Testis (tissue), 3 donors: ENCODE measurements around the gene ZNF438. TPM values are rescaled to one million over a fixed set of nuclear protein-coding genes. Genes with fewer than 3 reads are reported as not detected.

Experiments
- DNase-seq: peaks from one replicate; pipeline ENCODE4 v3.0.0-alpha.2; 2019
- H3K27ac ChIP-seq, 2 donors: fragments of 200-600 bp; sonication (generic); one replicate each; pipeline ENCODE4 v1.5.1; 2019
- H3K27me3 ChIP-seq: fragments of 200-600 bp; sonication (generic); one replicate; pipeline ENCODE4 v1.5.1; 2019
- H3K36me3 ChIP-seq: fragments of 200-600 bp; sonication (generic); one replicate; pipeline ENCODE4 v1.5.1; 2017; ENCODE audit warnings: low read depth; ENCODE audit errors: missing control alignments
- H3K4me1 ChIP-seq: fragments of 200-600 bp; sonication (generic); one replicate; pipeline ENCODE4 v1.5.1; 2019
- H3K4me3 ChIP-seq, 2 donors: fragments of 200-600 bp; sonication (generic); one replicate each; pipeline ENCODE4 v1.5.1; 2017 to 2019
- H3K9me3 ChIP-seq: fragments of 200-600 bp; sonication (generic); one replicate; pipeline ENCODE4 v1.5.1; 2017
- POLR2A ChIP-seq: fragments of 450-650 bp; IDR thresholded peaks from one replicate; pipeline ENCODE4 v1.6.1; 2017; ENCODE audit warnings: antibody characterized with exemption, mild to moderate bottlenecking, moderate library complexity
- WGBS, 2 donors: methylation state at CpG; one replicate each; pipeline ENCODE4 v1.1.5; 2018; 5-methylcytosine and 5-hydroxymethylcytosine counted together
- intact Hi-C: fragments of 100-400 bp; cut with DNase I; formaldehyde crosslinking; loops from one replicate; pipeline ENCODE4 v1.15.1; 2023; ENCODE audit warnings: low total_unique reads
- polyA plus RNA-seq: library from polyadenylated mRNA; stranded (reverse); fragments of 350-450 nt; fragmentation: Illumina TruSeq; extraction: RNeasy Lipid Tissue Mini Kit (QIAGEN cat#74804); gene quantifications from one replicate; pipeline ENCODE4 v1.2.3, GENCODE V29; 2014; ENCODE audit warnings: low read depth, low replicate concordance; ENCODE audit not compliant: insufficient read depth
- total RNA-seq, 2 donors: library from RNA; depleted of rRNA; stranded (reverse); fragments of >200 nt; gene quantifications; one replicate each; pipeline ENCODE4 v1.2.3, GENCODE V29; 2016
- TF ChIP-seq, protein P1 (sequence below), 3 experiments: fragments of 450-650 bp in 2 of 3; fragments of 200-600 bp in 1 of 3; sonication (generic) in 1 of 3; IDR thresholded peaks; one replicate each; pipeline ENCODE4 v1.5.1; 2016 to 2019; ENCODE audit warnings: antibody characterized with exemption in 3 of 3, mild to moderate bottlenecking in 2 of 3, moderate library complexity in 1 of 3

The ZNF438 gene
- total and polyA plus RNA-seq, 3 donors from 2014 or later = 15.3 to 17.8 (median 16.2) TPM

DNA sequence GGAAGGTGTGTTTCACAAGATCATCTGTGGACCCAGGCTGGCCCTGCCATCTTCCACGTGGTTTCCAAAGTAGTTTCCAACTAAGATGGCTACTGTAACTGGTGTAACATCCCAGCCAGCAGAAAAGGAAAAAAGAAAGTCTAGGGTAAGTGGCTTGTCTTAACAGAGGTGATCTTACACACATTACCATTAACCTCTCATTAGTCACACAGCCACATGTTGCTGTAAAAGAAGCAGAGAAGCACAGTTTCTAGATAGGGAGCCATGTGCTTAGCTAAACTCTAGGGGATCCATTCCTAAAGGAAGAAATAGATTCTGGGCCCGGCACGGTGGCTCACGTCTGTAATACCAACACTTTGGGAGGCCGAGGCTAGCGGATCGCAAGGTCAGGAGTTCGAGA is 54.3 kb downstream of the ZNF438 start:
- intact Hi-C loops = no loop called here
- H3K27ac ChIP-seq = no peak overlapping the region

DNA sequence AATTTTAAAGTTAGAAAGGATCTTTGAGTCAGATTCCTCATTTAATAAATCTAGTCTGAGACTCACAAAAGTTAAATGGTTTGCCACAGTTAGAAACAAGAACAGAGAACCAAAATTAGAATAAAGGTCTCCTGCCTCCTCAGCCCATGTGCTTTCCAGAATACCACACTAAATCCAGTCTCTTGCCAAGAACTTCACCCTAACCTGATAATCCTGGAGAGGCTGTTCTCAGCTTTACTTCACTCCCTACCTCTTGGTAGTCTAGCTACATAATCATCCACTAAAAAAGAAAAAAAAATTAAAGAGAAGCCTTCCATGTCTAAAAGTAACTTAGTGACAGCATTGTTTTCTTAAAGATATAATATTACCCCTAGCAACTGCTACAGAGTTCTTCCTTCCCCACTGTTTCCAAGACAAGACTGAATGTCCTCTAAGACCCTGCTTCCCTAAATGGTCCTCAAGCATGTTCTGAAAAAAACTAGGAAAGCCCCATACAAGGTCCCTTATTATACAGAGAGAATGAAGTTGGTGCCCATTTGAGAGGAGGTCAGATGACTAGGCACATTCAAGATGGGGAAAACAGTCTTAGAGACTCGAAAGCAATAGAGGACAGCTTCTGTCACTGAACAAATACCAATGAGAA is 56.8 kb downstream of the ZNF438 start:
- Histone ChIP-seq H3K27ac (peak overlapping the region in 1 of 2 donors; percentile 60), H3K27me3 (no peaks in the 10 kb centered on the region), H3K4me1 (peaks cover 4% of the 10 kb centered on the region), H3K36me3 (no peaks in the 10 kb centered on the region), H3K4me3 (no peak overlapping the region), H3K9me3 (no peaks in the 10 kb centered on the region)
- DNase-seq = no peak
- WGBS, 2 donors = 92 to 95% methylated on average over 1 of the region's 1 CpG
- TF ChIP-seq, protein P1, sequence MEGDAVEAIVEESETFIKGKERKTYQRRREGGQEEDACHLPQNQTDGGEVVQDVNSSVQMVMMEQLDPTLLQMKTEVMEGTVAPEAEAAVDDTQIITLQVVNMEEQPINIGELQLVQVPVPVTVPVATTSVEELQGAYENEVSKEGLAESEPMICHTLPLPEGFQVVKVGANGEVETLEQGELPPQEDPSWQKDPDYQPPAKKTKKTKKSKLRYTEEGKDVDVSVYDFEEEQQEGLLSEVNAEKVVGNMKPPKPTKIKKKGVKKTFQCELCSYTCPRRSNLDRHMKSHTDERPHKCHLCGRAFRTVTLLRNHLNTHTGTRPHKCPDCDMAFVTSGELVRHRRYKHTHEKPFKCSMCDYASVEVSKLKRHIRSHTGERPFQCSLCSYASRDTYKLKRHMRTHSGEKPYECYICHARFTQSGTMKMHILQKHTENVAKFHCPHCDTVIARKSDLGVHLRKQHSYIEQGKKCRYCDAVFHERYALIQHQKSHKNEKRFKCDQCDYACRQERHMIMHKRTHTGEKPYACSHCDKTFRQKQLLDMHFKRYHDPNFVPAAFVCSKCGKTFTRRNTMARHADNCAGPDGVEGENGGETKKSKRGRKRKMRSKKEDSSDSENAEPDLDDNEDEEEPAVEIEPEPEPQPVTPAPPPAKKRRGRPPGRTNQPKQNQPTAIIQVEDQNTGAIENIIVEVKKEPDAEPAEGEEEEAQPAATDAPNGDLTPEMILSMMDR (IDR thresholded peaks at IDR 0.05) = no peak
- no peak for TF ChIP-seq POLR2A
- intact Hi-C loops = no loop called here

More for the DNA sequence above, 54.3 kb downstream of the ZNF438 start:
- Histone ChIP-seq H3K36me3 (no peaks in the 10 kb centered on the region), H3K4me1 (peaks cover 15% of the 10 kb centered on the region), H3K9me3 (no peaks in the 10 kb centered on the region), H3K27me3 (no peaks in the 10 kb centered on the region), H3K4me3 (no peak overlapping the region)
- TF ChIP-seq POLR2A = no peak
- TF ChIP-seq, protein P1 (IDR thresholded peaks at IDR 0.05) = no peak
- no peak for DNase-seq
- 95 to 96% methylated on average over 8 of the region's 8 CpGs for WGBS, 2 donors

GRCh38 chr10:30974355-30974754 is 57.3 kb downstream of the ZNF438 start:
- H3K27ac ChIP-seq = peak overlapping the region in 1 of 2 donors; percentile 60
- H3K27me3 ChIP-seq = no peaks in the 10 kb centered on the region
- H3K9me3 ChIP-seq = no peaks in the 10 kb centered on the region
- no peaks in the 10 kb centered on the region for H3K36me3 ChIP-seq
- TF ChIP-seq, protein P1 (IDR thresholded peaks at IDR 0.05) = no peak
- TF ChIP-seq POLR2A = no peak
- 68 to 70% methylated on average over 5 of the region's 5 CpGs for WGBS, 2 donors
- DNase-seq = no peak
- H3K4me3 ChIP-seq = no peak overlapping the region
- peaks cover 4% of the 10 kb centered on the region for H3K4me1 ChIP-seq
- intact Hi-C loops = no loop called here

DNA sequence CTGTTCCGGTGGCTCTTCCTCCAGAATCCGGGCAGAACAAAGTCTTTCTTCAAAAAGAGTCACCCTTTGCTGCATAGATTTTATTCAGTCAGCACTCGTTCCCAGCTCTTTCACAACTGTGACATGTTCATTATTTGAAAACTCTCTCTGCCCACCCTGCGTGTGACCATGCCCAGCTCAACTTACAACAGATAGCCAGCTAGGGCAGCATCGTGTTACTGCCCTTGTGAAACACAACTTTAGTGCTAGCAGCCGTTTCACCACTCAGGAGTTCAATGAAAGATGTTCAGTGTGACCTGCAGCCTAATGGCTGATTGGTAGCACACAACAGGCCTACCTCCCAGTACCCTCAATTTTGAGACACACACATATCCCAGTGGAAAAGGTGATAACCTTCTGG is 57.9 kb downstream of the ZNF438 start:
- TF ChIP-seq POLR2A = no peak
- TF ChIP-seq, protein P1 (IDR thresholded peaks at IDR 0.05) = no peak
- H3K27ac ChIP-seq = peak overlapping the region in 1 of 2 donors; percentile 60
- H3K4me3 ChIP-seq = no peak overlapping the region
- H3K4me1 ChIP-seq = peaks cover 4% of the 10 kb centered on the region
- no peaks in the 10 kb centered on the region for H3K27me3 ChIP-seq
- H3K9me3 ChIP-seq = no peaks in the 10 kb centered on the region
- no peaks in the 10 kb centered on the region for H3K36me3 ChIP-seq
- intact Hi-C loops = no loop called here
- no peak for DNase-seq
- 64 to 65% methylated on average over 6 of the region's 6 CpGs for WGBS, 2 donors
